GM21786 (cell line): ENCODE results near the gene PRXL2B.

ENCODE experiments used
- ATAC-seq: cut with Tn5 transposase; IDR thresholded peaks from one replicate; pipeline ENCODE4 v1.9.1; 2021; ENCODE audit not compliant: unreplicated experiment

The PRXL2B gene

GRCh38 chr1:2596530-2597333, 10.2 kb downstream of the PRXL2B start:
- ATAC-seq = no peak

GRCh38 chr1:2597441-2598328, 11.1 kb downstream of the PRXL2B start:
- no peak for ATAC-seq

- ATAC-seq = no peak
Measured at GRCh38 chr1:2598329-2598931, 11.9 kb downstream of the PRXL2B start.

GRCh38 chr1:2601721-2602303, 15.2 kb downstream of the PRXL2B start:
- ATAC-seq = no peak

GRCh38 chr1:2602311-2602835, 15.8 kb downstream of the PRXL2B start:
- ATAC-seq = no peak

GRCh38 chr1:2602866-2603520, 16.4 kb downstream of the PRXL2B start:
- no peak for ATAC-seq

GRCh38 chr1:2603521-2604155, 17.1 kb downstream of the PRXL2B start:
- no peak for ATAC-seq

GRCh38 chr1:2604156-2604843, 17.7 kb downstream of the PRXL2B start:
- ATAC-seq = no peak

- no peak for ATAC-seq
Measured at GRCh38 chr1:2604844-2605508, 18.4 kb downstream of the PRXL2B start.

- no peak for ATAC-seq
Measured at GRCh38 chr1:2605509-2606395, 19.2 kb downstream of the PRXL2B start.

GRCh38 chr1:2606396-2606880, 19.9 kb downstream of the PRXL2B start:
- ATAC-seq = no peak

- no peak for ATAC-seq
Measured at GRCh38 chr1:2606881-2607621, 20.5 kb downstream of the PRXL2B start.

GRCh38 chr1:2607641-2608091, 21.1 kb downstream of the PRXL2B start:
- ATAC-seq = no peak

- no peak for ATAC-seq
Measured at GRCh38 chr1:2609319-2610035, 22.9 kb downstream of the PRXL2B start.

- ATAC-seq = no peak
Measured at GRCh38 chr1:2610036-2610959, 23.7 kb downstream of the PRXL2B start.
